ENCODE measurements around the gene HFM1. TPM values are rescaled to one million over a fixed set of nuclear protein-coding genes. Genes with fewer than 3 reads are reported as not detected.
A peak's percentile ranks its signal among the peaks of the same experiment; 100 is the strongest.

The HFM1 gene
- total RNA-seq, 1 donor from 2014 or later, result 1.2 TPM

- ATAC-seq, result no peak
- TF ChIP-seq, protein P1, sequence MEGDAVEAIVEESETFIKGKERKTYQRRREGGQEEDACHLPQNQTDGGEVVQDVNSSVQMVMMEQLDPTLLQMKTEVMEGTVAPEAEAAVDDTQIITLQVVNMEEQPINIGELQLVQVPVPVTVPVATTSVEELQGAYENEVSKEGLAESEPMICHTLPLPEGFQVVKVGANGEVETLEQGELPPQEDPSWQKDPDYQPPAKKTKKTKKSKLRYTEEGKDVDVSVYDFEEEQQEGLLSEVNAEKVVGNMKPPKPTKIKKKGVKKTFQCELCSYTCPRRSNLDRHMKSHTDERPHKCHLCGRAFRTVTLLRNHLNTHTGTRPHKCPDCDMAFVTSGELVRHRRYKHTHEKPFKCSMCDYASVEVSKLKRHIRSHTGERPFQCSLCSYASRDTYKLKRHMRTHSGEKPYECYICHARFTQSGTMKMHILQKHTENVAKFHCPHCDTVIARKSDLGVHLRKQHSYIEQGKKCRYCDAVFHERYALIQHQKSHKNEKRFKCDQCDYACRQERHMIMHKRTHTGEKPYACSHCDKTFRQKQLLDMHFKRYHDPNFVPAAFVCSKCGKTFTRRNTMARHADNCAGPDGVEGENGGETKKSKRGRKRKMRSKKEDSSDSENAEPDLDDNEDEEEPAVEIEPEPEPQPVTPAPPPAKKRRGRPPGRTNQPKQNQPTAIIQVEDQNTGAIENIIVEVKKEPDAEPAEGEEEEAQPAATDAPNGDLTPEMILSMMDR (IDR thresholded peaks at IDR 0.05), result no peak
These were observed 122.9 kb downstream of the HFM1 start for GRCh38 chr1:91281782-91282181.

DNA sequence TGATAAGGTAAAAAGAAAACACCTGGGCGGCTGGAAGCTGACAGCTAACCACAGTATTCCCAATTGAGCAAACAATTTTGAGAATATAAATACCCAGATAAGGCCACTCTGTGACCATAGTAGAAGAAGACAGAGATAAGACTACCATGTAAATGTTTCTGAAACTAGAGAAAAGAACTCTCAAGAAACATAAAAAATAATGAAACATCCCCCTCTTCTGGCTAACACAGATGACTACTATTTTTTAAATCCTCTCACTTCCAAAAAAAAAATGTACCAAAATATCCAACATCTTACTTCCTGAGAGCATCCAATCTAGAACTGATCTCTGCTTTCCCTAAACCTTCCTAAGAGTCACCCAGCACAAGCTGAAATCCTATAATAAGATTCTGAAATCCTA is 125.9 kb downstream of the HFM1 start:
- intact Hi-C loops (cut with DNase I), result no loop called here

More at GRCh38 chr1:91281782-91282181, 122.9 kb downstream of the HFM1 start:
- intact Hi-C loops (cut with DNase I), result loop anchor here (10.0 kb wide), 1 partner anchor 643 kb away; no protein-coding TSS in a partner anchor
- Histone ChIP-seq H3K27ac (no peak overlapping the region), H3K36me3 (no peaks in the 10 kb centered on the region), H3K4me3 (no peak overlapping the region), H3K27me3 (ENCODE audit: low read depth) (no peaks in the 10 kb centered on the region), H3K9me3 (no peaks in the 10 kb centered on the region), H3K4me1 (peaks cover 4% of the 10 kb centered on the region)
- DNase-seq, result no peak

DNA sequence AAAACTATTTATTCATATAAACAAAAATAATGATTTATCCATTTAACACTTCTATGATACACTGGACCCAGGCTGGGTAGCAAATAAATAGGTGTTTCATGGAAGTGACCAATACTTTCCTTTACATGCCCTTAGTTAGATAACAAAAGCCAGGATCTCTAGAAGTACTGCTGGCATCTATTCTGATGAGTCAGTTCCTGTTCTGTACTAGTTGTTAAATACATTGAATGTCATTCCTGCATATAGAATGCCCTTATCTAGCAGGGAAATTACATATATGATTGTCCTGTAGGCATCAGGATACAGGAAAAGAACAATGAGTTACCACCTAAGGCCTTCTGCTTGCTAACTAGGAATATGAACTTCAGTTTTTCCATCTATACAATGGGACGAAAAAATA is 130.8 kb downstream of the HFM1 start:
- Histone ChIP-seq H3K36me3 (no peaks in the 10 kb centered on the region), H3K4me1 (no peaks in the 10 kb centered on the region), H3K27ac (no peak overlapping the region), H3K4me3 (no peak overlapping the region), H3K27me3 (ENCODE audit: low read depth) (no peaks in the 10 kb centered on the region), H3K9me3 (no peaks in the 10 kb centered on the region)
- TF ChIP-seq, protein P1 (IDR thresholded peaks at IDR 0.05), result no peak
- ATAC-seq (no peak), DNase-seq (no peak)
- intact Hi-C loops (cut with DNase I), result no loop called here

More for the DNA sequence above, 125.9 kb downstream of the HFM1 start:
- H3K4me1 ChIP-seq, result peaks cover 4% of the 10 kb centered on the region
- TF ChIP-seq, protein P1 (IDR thresholded peaks at IDR 0.05), result peak; percentile 24
- H3K4me3 ChIP-seq, result no peak overlapping the region
- no peaks in the 10 kb centered on the region for H3K9me3 ChIP-seq
- no peaks in the 10 kb centered on the region for H3K27me3 ChIP-seq (ENCODE audit: low read depth)
- DNase-seq, result no peak
- H3K36me3 ChIP-seq, result no peaks in the 10 kb centered on the region
- no peak for ATAC-seq
- no peak overlapping the region for H3K27ac ChIP-seq

- no peaks in the 10 kb centered on the region for H3K27me3 ChIP-seq (ENCODE audit: low read depth)
- DNase-seq (no peak), ATAC-seq (no peak)
- no peaks in the 10 kb centered on the region for H3K4me1 ChIP-seq
- H3K9me3 ChIP-seq, result no peaks in the 10 kb centered on the region
- no peaks in the 10 kb centered on the region for H3K36me3 ChIP-seq
- TF ChIP-seq, protein P1 (IDR thresholded peaks at IDR 0.05), result no peak
- no peak overlapping the region for H3K27ac ChIP-seq
- H3K4me3 ChIP-seq, result no peak overlapping the region
- intact Hi-C loops (cut with DNase I), result no loop called here
These were observed 143.0 kb downstream of the HFM1 start for GRCh38 chr1:91261655-91262054.

- H3K36me3 ChIP-seq, result no peaks in the 10 kb centered on the region
- H3K9me3 ChIP-seq, result no peaks in the 10 kb centered on the region
- TF ChIP-seq, protein P1 (IDR thresholded peaks at IDR 0.05), result no peak
- no peak overlapping the region for H3K4me3 ChIP-seq
- H3K4me1 ChIP-seq, result no peaks in the 10 kb centered on the region
- ATAC-seq (no peak), DNase-seq (no peak)
- no peaks in the 10 kb centered on the region for H3K27me3 ChIP-seq (ENCODE audit: low read depth)
- intact Hi-C loops (cut with DNase I), result no loop called here
- H3K27ac ChIP-seq, result no peak overlapping the region
These were observed 159.2 kb downstream of the HFM1 start for GRCh38 chr1:91245435-91245834.

DNA sequence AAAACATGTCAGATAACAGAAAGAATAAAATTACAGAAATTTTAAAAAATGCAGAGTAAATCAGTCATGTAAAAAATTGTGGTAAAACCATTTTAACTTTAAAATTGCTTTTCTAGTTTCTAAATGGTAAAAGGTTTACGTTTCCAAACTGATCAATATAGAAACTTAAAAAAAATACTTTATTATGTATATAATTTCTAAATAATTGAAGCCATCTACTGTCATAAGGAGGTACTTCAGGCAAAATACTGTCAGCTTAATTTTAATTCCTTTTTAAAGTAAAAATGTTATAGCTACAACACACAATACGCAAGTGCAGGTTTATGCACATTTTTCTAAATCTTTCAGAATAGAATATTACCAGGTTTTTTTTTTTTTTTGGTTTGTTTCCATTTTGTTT is 159.9 kb downstream of the HFM1 start:
- H3K4me3 ChIP-seq, result no peak overlapping the region
- ATAC-seq (no peak), DNase-seq (no peak)
- no peak overlapping the region for H3K27ac ChIP-seq
- H3K27me3 ChIP-seq (ENCODE audit: low read depth), result no peaks in the 10 kb centered on the region
- intact Hi-C loops (cut with DNase I), result no loop called here
- no peaks in the 10 kb centered on the region for H3K4me1 ChIP-seq
- no peaks in the 10 kb centered on the region for H3K36me3 ChIP-seq
- TF ChIP-seq, protein P1 (IDR thresholded peaks at IDR 0.05), result no peak
- H3K9me3 ChIP-seq, result no peaks in the 10 kb centered on the region

All from lower lobe of right lung (tissue), 2 donors.